SK-N-SH treated with all-trans-retinoic acid at 6 μM for 48 hours (cell line): ENCODE results near the gene SCART1.

Experiments used
- ATAC-seq: fragments of 200-7000 bp; cut with Tn5 transposase; 3 replicates; pipeline ENCODE4 v1.9.1; 2020; ENCODE audit warnings: mild to moderate bottlenecking, moderate library complexity
- ARNTL ChIP-seq: fragments of 450-650 bp; formaldehyde crosslinking; IDR thresholded peaks from 2 replicates; pipeline ENCODE4 v1.5.0; 2020; ENCODE audit warnings: low read depth, mild to moderate bottlenecking, moderate library complexity, borderline replicate concordance
- BACH2 ChIP-seq: fragments of 250-450 bp; sonication (Bioruptor Pico); IDR thresholded peaks from 2 replicates; pipeline ENCODE4 v1.9.0; 2021; ENCODE audit warnings: mild to moderate bottlenecking, borderline replicate concordance
- CSDC2 ChIP-seq: fragments of 250-450 bp; sonication (Bioruptor Pico); IDR thresholded peaks from 2 replicates; pipeline ENCODE4 v1.5.0; 2020; ENCODE audit warnings: mild to moderate bottlenecking, moderate library complexity
- GLIS3 ChIP-seq: fragments of 250-450 bp; sonication (Bioruptor Pico); IDR thresholded peaks from 2 replicates; pipeline ENCODE4 v1.5.0; 2020; ENCODE audit warnings: mild to moderate bottlenecking, moderate library complexity
- ISL1 ChIP-seq: fragments of 250-450 bp; sonication (Bioruptor Pico); IDR thresholded peaks from 2 replicates; pipeline ENCODE4 v2.1.2; 2022; ENCODE audit warnings: mild to moderate bottlenecking, moderate library complexity
- OSR1 ChIP-seq: fragments of 250-450 bp; sonication (Bioruptor Pico); IDR thresholded peaks from 2 replicates; pipeline ENCODE4 v1.8.0; 2022; ENCODE audit warnings: moderate library complexity, mild to moderate bottlenecking, inconsistent platforms
- PPARA ChIP-seq: fragments of 250-450 bp; sonication (Bioruptor Pico); IDR thresholded peaks from 2 replicates; pipeline ENCODE4 v1.5.0; 2020; ENCODE audit warnings: mild to moderate bottlenecking, borderline replicate concordance
- SNAI2 ChIP-seq: fragments of 250-450 bp; sonication (Bioruptor Pico); IDR thresholded peaks from 2 replicates; pipeline ENCODE4 v1.5.0; 2020; ENCODE audit warnings: mild to moderate bottlenecking, moderate library complexity
- TCF4 ChIP-seq: fragments of 250-450 bp; sonication (Bioruptor Pico); IDR thresholded peaks from 2 replicates; pipeline ENCODE4 v1.8.0; 2021; ENCODE audit warnings: mild to moderate bottlenecking, moderate library complexity, borderline replicate concordance
- ZC3H10 ChIP-seq: fragments of 250-450 bp; sonication (Bioruptor Pico); IDR thresholded peaks from 2 replicates; pipeline ENCODE4 v1.5.1; 2021; ENCODE audit warnings: mild to moderate bottlenecking, moderate library complexity
- ZNF565 ChIP-seq: fragments of 450-650 bp; formaldehyde crosslinking; conservative IDR thresholded peaks from 2 replicates; pipeline ENCODE4 v1.5.0; 2020; ENCODE audit warnings: low read depth, mild to moderate bottlenecking, moderate library complexity
- ZNF70 ChIP-seq: fragments of 450-650 bp; formaldehyde crosslinking; IDR thresholded peaks from 2 replicates; pipeline ENCODE4 v1.5.0; 2020; ENCODE audit warnings: mild to moderate bottlenecking, moderate library complexity
- ZNF8 ChIP-seq: fragments of 450-650 bp; formaldehyde crosslinking; IDR thresholded peaks from 2 replicates; pipeline ENCODE4 v1.5.0; 2020; ENCODE audit warnings: mild to moderate bottlenecking, moderate library complexity
- TF ChIP-seq, protein P1 (sequence below): fragments of 250-450 bp; sonication (Bioruptor Pico); IDR thresholded peaks from 2 replicates; pipeline ENCODE4 v1.5.0; 2020; ENCODE audit warnings: mild to moderate bottlenecking, moderate library complexity
- TF ChIP-seq, protein P2 (sequence below): fragments of 250-450 bp; sonication (Bioruptor Pico); IDR thresholded peaks from 2 replicates; pipeline ENCODE4 v1.5.1; 2020; ENCODE audit warnings: low read depth, mild to moderate bottlenecking, moderate library complexity
- TF ChIP-seq, protein P3 (sequence below): fragments of 250-450 bp; sonication (Bioruptor Pico); IDR thresholded peaks from 2 replicates; pipeline ENCODE4 v1.5.1; 2021; ENCODE audit warnings: mild to moderate bottlenecking, moderate library complexity
- TF ChIP-seq, protein P4 (sequence below): fragments of 250-450 bp; sonication (Bioruptor Pico); IDR thresholded peaks from 2 replicates; pipeline ENCODE4 v1.8.0; 2020; ENCODE audit warnings: mild to moderate bottlenecking, moderate library complexity, borderline replicate concordance
- TF ChIP-seq, protein P5 (sequence below): fragments of 250-450 bp; sonication (Bioruptor Pico); IDR thresholded peaks from 2 replicates; pipeline ENCODE4 v1.8.0; 2021; ENCODE audit warnings: low read depth, mild to moderate bottlenecking, moderate library complexity, borderline replicate concordance

Gene SCART1

DNA sequence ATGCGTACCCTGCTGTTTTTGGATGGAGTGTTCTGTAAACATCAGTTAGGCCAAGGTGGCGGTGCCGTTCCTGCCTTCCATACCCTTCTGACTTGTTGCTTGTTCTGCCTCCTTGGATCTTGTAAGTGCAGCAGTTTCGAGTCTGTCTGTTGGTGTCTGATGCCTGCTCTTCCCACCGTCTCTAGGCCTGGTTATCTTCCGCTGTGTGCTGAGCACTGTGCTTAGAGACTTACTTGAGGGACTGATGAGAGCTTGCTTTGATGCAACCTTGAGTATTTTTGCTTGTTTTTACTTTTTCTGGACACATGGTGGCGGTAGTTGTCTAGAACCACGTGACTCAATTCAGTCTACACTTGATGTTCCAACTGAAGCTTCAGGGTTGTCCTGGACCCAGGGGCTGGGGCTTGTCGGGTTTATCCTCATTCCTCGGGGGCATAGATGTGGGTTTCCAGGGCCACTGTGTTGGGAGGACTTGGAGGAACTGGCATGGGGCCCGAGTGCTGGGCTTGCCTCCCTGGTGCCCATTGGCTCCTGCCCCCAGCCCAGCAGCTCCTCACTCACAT is 15.0 kb upstream of the SCART1 start (continued):
- TF ChIP-seq, protein P1, sequence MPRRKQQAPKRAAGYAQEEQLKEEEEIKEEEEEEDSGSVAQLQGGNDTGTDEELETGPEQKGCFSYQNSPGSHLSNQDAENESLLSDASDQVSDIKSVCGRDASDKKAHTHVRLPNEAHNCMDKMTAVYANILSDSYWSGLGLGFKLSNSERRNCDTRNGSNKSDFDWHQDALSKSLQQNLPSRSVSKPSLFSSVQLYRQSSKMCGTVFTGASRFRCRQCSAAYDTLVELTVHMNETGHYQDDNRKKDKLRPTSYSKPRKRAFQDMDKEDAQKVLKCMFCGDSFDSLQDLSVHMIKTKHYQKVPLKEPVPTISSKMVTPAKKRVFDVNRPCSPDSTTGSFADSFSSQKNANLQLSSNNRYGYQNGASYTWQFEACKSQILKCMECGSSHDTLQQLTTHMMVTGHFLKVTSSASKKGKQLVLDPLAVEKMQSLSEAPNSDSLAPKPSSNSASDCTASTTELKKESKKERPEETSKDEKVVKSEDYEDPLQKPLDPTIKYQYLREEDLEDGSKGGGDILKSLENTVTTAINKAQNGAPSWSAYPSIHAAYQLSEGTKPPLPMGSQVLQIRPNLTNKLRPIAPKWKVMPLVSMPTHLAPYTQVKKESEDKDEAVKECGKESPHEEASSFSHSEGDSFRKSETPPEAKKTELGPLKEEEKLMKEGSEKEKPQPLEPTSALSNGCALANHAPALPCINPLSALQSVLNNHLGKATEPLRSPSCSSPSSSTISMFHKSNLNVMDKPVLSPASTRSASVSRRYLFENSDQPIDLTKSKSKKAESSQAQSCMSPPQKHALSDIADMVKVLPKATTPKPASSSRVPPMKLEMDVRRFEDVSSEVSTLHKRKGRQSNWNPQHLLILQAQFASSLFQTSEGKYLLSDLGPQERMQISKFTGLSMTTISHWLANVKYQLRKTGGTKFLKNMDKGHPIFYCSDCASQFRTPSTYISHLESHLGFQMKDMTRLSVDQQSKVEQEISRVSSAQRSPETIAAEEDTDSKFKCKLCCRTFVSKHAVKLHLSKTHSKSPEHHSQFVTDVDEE (CRISPR knock-in tag) = no peak

DNA sequence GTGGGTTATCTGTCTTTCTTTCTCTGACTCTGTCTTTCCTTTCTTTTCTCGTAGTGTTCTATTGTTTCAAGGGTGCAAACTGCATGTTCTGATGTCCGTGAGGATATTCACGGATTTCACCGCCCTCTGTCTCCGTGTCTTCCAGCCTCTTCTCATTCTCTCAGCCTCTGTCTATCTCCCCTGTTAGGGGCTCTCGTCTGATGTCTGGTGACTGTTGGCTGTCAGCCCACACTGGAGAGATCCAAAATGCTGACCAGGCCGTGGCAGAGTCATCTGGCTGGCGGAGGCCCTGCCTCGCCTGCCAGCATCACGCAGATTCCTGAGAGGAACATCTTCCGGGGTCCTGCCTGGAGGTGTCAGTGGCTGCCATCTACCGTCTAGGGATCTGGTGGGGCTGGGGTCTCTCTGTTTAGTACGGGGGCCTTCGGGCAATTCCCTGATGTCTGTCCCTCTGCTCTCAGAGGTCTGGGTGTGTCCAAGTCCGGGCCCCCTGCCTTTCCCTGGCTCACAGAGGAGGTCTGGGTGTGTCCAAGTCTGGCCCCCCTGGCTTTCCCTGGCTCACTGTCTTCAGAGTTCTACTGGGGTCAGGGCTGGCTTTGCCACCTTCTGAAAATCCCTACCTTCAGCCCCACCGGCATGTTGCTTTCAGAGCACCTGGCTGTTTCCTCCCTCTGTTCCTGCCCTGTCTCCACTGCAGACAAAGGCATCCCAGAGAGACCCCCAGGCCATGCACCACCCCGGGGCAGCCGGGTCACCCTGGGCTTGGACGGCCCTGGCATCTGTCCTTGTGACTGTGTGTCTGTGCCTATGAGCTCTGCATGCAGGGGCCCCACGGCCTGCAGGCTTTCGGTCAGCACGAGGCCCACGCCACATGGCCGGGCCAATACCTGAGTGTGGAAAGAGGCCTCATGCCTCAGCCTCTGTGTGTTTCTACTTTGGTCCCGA is 14.0 kb upstream of the SCART1 start:
- TF ChIP-seq, protein P2, sequence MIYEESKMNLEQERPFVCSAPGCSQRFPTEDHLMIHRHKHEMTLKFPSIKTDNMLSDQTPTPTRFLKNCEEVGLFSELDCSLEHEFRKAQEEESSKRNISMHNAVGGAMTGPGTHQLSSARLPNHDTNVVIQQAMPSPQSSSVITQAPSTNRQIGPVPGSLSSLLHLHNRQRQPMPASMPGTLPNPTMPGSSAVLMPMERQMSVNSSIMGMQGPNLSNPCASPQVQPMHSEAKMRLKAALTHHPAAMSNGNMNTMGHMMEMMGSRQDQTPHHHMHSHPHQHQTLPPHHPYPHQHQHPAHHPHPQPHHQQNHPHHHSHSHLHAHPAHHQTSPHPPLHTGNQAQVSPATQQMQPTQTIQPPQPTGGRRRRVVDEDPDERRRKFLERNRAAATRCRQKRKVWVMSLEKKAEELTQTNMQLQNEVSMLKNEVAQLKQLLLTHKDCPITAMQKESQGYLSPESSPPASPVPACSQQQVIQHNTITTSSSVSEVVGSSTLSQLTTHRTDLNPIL (CRISPR knock-in tag) = no peak
- TF ChIP-seq BACH2 (CRISPR knock-in tag) (no peak), CSDC2 (no peak), OSR1 (CRISPR knock-in tag) (no peak), PPARA (CRISPR knock-in tag) (no peak), GLIS3 (CRISPR knock-in tag) (no peak), ZNF565 (no peak), ZNF8 (CRISPR knock-in tag) (no peak), ARNTL (CRISPR knock-in tag) (no peak), ZC3H10 (CRISPR knock-in tag) (no peak), TCF4 (CRISPR knock-in tag) (no peak), ZNF70 (no peak), ISL1 (CRISPR knock-in tag) (no peak), SNAI2 (CRISPR knock-in tag) (no peak)
- TF ChIP-seq, protein P3, sequence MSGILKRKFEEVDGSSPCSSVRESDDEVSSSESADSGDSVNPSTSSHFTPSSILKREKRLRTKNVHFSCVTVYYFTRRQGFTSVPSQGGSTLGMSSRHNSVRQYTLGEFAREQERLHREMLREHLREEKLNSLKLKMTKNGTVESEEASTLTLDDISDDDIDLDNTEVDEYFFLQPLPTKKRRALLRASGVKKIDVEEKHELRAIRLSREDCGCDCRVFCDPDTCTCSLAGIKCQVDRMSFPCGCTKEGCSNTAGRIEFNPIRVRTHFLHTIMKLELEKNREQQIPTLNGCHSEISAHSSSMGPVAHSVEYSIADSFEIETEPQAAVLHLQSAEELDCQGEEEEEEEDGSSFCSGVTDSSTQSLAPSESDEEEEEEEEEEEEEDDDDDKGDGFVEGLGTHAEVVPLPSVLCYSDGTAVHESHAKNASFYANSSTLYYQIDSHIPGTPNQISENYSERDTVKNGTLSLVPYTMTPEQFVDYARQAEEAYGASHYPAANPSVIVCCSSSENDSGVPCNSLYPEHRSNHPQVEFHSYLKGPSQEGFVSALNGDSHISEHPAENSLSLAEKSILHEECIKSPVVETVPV = no peak
- TF ChIP-seq, protein P1 (CRISPR knock-in tag) = no peak
- TF ChIP-seq, protein P4, sequence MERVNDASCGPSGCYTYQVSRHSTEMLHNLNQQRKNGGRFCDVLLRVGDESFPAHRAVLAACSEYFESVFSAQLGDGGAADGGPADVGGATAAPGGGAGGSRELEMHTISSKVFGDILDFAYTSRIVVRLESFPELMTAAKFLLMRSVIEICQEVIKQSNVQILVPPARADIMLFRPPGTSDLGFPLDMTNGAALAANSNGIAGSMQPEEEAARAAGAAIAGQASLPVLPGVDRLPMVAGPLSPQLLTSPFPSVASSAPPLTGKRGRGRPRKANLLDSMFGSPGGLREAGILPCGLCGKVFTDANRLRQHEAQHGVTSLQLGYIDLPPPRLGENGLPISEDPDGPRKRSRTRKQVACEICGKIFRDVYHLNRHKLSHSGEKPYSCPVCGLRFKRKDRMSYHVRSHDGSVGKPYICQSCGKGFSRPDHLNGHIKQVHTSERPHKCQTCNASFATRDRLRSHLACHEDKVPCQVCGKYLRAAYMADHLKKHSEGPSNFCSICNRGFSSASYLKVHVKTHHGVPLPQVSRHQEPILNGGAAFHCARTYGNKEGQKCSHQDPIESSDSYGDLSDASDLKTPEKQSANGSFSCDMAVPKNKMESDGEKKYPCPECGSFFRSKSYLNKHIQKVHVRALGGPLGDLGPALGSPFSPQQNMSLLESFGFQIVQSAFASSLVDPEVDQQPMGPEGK (CRISPR knock-in tag) = no peak
- TF ChIP-seq, protein P5, sequence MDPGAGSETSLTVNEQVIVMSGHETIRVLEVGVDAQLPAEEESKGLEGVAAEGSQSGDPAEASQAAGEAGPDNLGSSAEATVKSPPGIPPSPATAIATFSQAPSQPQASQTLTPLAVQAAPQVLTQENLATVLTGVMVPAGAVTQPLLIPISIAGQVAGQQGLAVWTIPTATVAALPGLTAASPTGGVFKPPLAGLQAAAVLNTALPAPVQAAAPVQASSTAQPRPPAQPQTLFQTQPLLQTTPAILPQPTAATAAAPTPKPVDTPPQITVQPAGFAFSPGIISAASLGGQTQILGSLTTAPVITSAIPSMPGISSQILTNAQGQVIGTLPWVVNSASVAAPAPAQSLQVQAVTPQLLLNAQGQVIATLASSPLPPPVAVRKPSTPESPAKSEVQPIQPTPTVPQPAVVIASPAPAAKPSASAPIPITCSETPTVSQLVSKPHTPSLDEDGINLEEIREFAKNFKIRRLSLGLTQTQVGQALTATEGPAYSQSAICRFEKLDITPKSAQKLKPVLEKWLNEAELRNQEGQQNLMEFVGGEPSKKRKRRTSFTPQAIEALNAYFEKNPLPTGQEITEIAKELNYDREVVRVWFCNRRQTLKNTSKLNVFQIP (CRISPR knock-in tag) = no peak
- ATAC-seq = no peak
